PC-3 (cell line): Measurements from ENCODE around the gene SLC22A2. TPM values are rescaled to one million over a fixed set of nuclear protein-coding genes. Genes with fewer than 3 reads are reported as not detected.

ENCODE experiments used
- ATAC-seq: fragments of 200-7000 bp; cut with Tn5 transposase; 2 replicates; pipeline ENCODE4 v1.9.1; 2020; ENCODE audit warnings: mild to moderate bottlenecking, moderate library complexity
- BruUV-seq: library from RNA; stranded (reverse); fragments of 400-500 nt; replicated peaks from 2 replicates; lab custom pipeline; 2021; lab: Mats Ljungman, UMichigan
- CTCF ChIA-PET: fragments of 300-600 bp; sonication (Branson Sonifier 250); formaldehyde crosslinking; loops from one replicate; lab custom pipeline; 2022; ENCODE audit warnings: antibody characterized with exemption; lab: Charles Lee
- POLR2A ChIA-PET: fragments of 300-600 bp; sonication (Branson Sonifier 250); formaldehyde crosslinking; loops from one replicate; lab custom pipeline; 2022; ENCODE audit warnings: antibody characterized with exemption; ENCODE audit not compliant: unreplicated experiment; lab: Charles Lee
- DNase-seq: peaks from one replicate; pipeline ENCODE4 v3.0.0-alpha.2; 2015
- H2AFZ ChIP-seq: fragments of 300-600 bp; sonication (generic); 2 replicates; pipeline ENCODE4 v1.6.0; 2016; ENCODE audit warnings: antibody characterized with exemption, low read length
- H3F3A ChIP-seq: fragments of 300-600 bp; sonication (generic); one replicate; pipeline ENCODE4 v1.6.0; 2017; ENCODE audit warnings: antibody characterized with exemption, low read length, control low read depth, mild to moderate bottlenecking; ENCODE audit not compliant: unreplicated experiment
- H3K27ac ChIP-seq: fragments of 300-600 bp; sonication (generic); 2 replicates; pipeline ENCODE4 v1.5.1; 2016; ENCODE audit warnings: mild to moderate bottlenecking, low read length
- H3K27me3 ChIP-seq: fragments of 300-600 bp; sonication (generic); 2 replicates; pipeline ENCODE4 v1.6.1; 2016; ENCODE audit warnings: low read length, mixed read lengths
- H3K36me3 ChIP-seq: fragments of 300-600 bp; sonication (generic); 2 replicates; pipeline ENCODE4 v1.6.1; 2016; ENCODE audit warnings: low read depth, mixed run types, low read length, mixed read lengths
- H3K4me1 ChIP-seq: fragments of 300-600 bp; sonication (generic); 2 replicates; pipeline ENCODE4 v1.5.1; 2016; ENCODE audit warnings: low read length; ENCODE audit not compliant: insufficient read depth
- H3K4me2 ChIP-seq: fragments of 300-600 bp; sonication (generic); 2 replicates; pipeline ENCODE4 v1.6.0; 2016; ENCODE audit warnings: low read length
- H3K4me3 ChIP-seq: fragments of 300-600 bp; sonication (generic); 2 replicates; pipeline ENCODE4 v1.5.1; 2016; ENCODE audit warnings: mild to moderate bottlenecking, low read length, mixed read lengths
- H3K79me2 ChIP-seq: fragments of 300-600 bp; sonication (generic); 2 replicates; pipeline ENCODE4 v1.6.1; 2017; ENCODE audit warnings: low read length, mixed read lengths
- H3K9ac ChIP-seq: fragments of 300-600 bp; sonication (generic); 2 replicates; pipeline ENCODE4 v1.6.0; 2016; ENCODE audit warnings: mild to moderate bottlenecking, low read length
- H3K9me2 ChIP-seq: fragments of 300-600 bp; sonication (generic); replicated peaks from 2 replicates; pipeline ENCODE4 v1.6.1; 2016; ENCODE audit warnings: mixed run types, low read length, mixed read lengths
- H3K9me3 ChIP-seq: fragments of 300-600 bp; sonication (generic); 2 replicates; pipeline ENCODE4 v1.6.1; 2016; ENCODE audit warnings: low read length, mixed read lengths
- H4K20me1 ChIP-seq: fragments of 300-600 bp; sonication (generic); 2 replicates; pipeline ENCODE4 v1.6.1; 2016; ENCODE audit warnings: low read length, mixed read lengths
- EZH2 ChIP-seq: fragments of 300-600 bp; sonication (generic); IDR thresholded peaks from one replicate; pipeline ENCODE4 v1.6.1; 2017; ENCODE audit warnings: antibody characterized with exemption, mild to moderate bottlenecking, low read length; ENCODE audit not compliant: unreplicated experiment
- EZH2phosphoT487 ChIP-seq: fragments of 300-600 bp; sonication (generic); IDR thresholded peaks from 2 replicates; pipeline ENCODE4 v1.6.1; 2018; ENCODE audit warnings: mild to moderate bottlenecking, antibody characterized with exemption, low read length, borderline replicate concordance
- intact Hi-C: fragments of 100-400 bp; cut with micrococcal nuclease; formaldehyde crosslinking; loops from 2 replicates; pipeline ENCODE4 v1.9.0; 2023
- total RNA-seq: library from RNA; depleted of rRNA; stranded (reverse); fragments of >200 nt; gene quantifications from 2 replicates; pipeline ENCODE4 v1.2.3, GENCODE V29; 2014
- TF ChIP-seq, protein P1 (sequence below): fragments of 300-600 bp; sonication (generic); conservative IDR thresholded peaks from 2 replicates; pipeline ENCODE4 v1.5.1; 2017; ENCODE audit warnings: antibody characterized with exemption, low read depth, mild to moderate bottlenecking, low read length

SLC22A2 gene
- total RNA-seq, 1 experiment from 2014 or later = not detected

- 0 out of 2 replicates have a peak, but pooled peaks cover 9% of the 10 kb centered on the region for H3K9me3 ChIP-seq
- TF ChIP-seq EZH2phosphoT487 = no peak
- no peaks in the 10 kb centered on the region for H3K36me3 ChIP-seq
- ATAC-seq (no peak), DNase-seq (no peak)
- ChIA-PET POLR2A (no interaction called here), CTCF (no interaction called here)
- BruUV-seq = no TSS peak
- no peak overlapping the region for H3K4me3 ChIP-seq
- no peaks in the 10 kb centered on the region for H3K27me3 ChIP-seq
- no peaks in the 10 kb centered on the region for H3F3A ChIP-seq
- no peaks in the 10 kb centered on the region for H3K79me2 ChIP-seq
- no peak overlapping the region for H3K9ac ChIP-seq
- H4K20me1 ChIP-seq = no peaks in the 10 kb centered on the region
- no peak overlapping the region for H2AFZ ChIP-seq
- no peaks in the 10 kb centered on the region; the same call in 1 of the 2 replicates for H3K4me1 ChIP-seq
- intact Hi-C loops = no loop called here
- H3K9me2 ChIP-seq = no peaks in the 10 kb centered on the region
- no peak overlapping the region for H3K4me2 ChIP-seq
- no peak overlapping the region for H3K27ac ChIP-seq
Observed at GRCh38 chr6:160194808-160195207, 63.8 kb downstream of the SLC22A2 start.

DNA sequence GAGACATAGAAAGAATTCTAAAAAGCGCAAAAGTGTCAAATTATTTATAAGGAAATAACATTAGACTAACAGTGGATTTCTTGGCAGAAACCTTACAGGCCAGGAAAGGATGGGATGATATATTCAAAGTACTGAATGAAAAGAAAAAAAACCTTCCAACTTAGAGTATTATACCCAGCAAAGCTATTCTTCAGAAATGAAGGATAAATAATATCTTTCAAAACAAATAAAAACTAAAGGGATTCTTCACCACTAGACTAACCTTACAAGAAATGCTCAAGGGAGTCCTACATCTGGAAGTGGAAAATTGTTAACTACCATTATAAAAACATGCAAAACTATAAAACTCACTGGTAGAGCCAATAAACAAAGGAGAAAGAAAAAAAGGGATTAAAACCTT is 65.8 kb downstream of the SLC22A2 start:
- CTCF ChIA-PET = no interaction called here
- Histone ChIP-seq H3K4me3 (no peak overlapping the region), H3K27ac (no peak overlapping the region), H3F3A (no peaks in the 10 kb centered on the region), H3K27me3 (no peaks in the 10 kb centered on the region), H3K9me3 (0 out of 2 replicates have a peak, but pooled peaks cover 9% of the 10 kb centered on the region), H3K4me2 (no peak overlapping the region), H3K9me2 (no peaks in the 10 kb centered on the region), H4K20me1 (no peaks in the 10 kb centered on the region), H3K9ac (no peak overlapping the region), H3K36me3 (no peaks in the 10 kb centered on the region), H3K4me1 (no peaks in the 10 kb centered on the region), H2AFZ (no peak overlapping the region), H3K79me2 (no peaks in the 10 kb centered on the region)
- TF ChIP-seq, protein P1, sequence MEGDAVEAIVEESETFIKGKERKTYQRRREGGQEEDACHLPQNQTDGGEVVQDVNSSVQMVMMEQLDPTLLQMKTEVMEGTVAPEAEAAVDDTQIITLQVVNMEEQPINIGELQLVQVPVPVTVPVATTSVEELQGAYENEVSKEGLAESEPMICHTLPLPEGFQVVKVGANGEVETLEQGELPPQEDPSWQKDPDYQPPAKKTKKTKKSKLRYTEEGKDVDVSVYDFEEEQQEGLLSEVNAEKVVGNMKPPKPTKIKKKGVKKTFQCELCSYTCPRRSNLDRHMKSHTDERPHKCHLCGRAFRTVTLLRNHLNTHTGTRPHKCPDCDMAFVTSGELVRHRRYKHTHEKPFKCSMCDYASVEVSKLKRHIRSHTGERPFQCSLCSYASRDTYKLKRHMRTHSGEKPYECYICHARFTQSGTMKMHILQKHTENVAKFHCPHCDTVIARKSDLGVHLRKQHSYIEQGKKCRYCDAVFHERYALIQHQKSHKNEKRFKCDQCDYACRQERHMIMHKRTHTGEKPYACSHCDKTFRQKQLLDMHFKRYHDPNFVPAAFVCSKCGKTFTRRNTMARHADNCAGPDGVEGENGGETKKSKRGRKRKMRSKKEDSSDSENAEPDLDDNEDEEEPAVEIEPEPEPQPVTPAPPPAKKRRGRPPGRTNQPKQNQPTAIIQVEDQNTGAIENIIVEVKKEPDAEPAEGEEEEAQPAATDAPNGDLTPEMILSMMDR = no peak
- no peak for TF ChIP-seq EZH2phosphoT487
- TF ChIP-seq EZH2 = no peak
- intact Hi-C loops = no loop called here
- ATAC-seq (no peak), DNase-seq (no peak)
- POLR2A ChIA-PET = no interaction called here
- no TSS peak for BruUV-seq

DNA sequence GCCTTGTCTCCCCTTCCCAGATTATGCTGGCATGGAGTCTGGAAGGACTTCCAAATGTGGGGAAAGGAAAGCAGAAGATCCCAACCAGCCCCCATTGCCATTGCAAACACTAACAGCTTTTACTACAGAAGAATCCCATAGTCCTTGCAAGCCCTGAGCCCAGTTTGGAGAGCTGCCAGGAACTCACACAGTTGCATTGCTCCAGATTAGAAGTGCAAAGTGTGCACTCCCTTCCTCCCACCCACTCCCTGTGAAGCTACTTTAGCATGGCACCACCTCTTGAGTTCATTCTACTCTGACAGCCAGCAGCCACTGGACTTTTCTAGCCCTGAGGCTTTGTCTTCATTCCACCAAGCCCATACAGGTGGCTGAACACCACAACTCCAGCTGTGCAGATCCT is 67.6 kb downstream of the SLC22A2 start:
- Histone ChIP-seq H3K36me3 (no peaks in the 10 kb centered on the region), H4K20me1 (no peaks in the 10 kb centered on the region), H3K27me3 (no peaks in the 10 kb centered on the region), H3K27ac (no peak overlapping the region), H3K9me3 (0 out of 2 replicates have a peak, but pooled peaks cover 9% of the 10 kb centered on the region), H3K9ac (no peak overlapping the region), H3K4me1 (no peaks in the 10 kb centered on the region), H3K79me2 (no peaks in the 10 kb centered on the region), H3K4me2 (no peak overlapping the region), H3K4me3 (no peak overlapping the region), H3F3A (no peaks in the 10 kb centered on the region), H3K9me2 (no peaks in the 10 kb centered on the region), H2AFZ (no peak overlapping the region)
- ChIA-PET POLR2A (no interaction called here), CTCF (no interaction called here)
- BruUV-seq = no TSS peak
- intact Hi-C loops = no loop called here
- DNase-seq = no peak
- TF ChIP-seq EZH2phosphoT487 = no peak
- TF ChIP-seq EZH2 = no peak
- TF ChIP-seq, protein P1 = no peak
- ATAC-seq = no peak
